GM21526 (cell line): ENCODE data around the gene SETD2.
"Not testable (repeated sequence)": the region's sequence is repeated elsewhere in the genome, so short reads cannot be mapped to it uniquely, and the experiment has no call there.

Source experiments
- ATAC-seq: cut with Tn5 transposase; IDR thresholded peaks from one replicate; pipeline ENCODE4 v1.9.1; 2021; ENCODE audit warnings: moderate library complexity; ENCODE audit not compliant: unreplicated experiment, low FRiP score

SETD2 gene

DNA sequence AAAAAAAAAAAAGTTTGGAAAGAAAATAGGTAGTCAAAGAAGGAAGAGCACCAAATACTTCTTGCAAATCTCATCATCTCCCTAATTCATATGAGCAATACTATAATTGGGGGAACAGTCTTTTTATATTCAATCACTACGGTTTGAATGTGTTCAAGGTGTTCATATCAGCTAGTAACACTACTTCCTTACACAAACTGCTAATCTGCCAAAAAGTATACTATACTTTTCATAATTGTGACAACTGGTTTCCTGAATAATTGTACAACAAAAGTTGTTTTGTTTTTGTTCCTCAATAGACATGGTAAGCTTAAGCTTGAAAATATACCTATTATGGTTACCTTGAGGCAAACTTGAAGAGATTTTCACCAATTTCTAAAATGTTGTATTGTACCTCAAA is 12.1 kb downstream of the SETD2 start:
- ATAC-seq, result no peak

DNA sequence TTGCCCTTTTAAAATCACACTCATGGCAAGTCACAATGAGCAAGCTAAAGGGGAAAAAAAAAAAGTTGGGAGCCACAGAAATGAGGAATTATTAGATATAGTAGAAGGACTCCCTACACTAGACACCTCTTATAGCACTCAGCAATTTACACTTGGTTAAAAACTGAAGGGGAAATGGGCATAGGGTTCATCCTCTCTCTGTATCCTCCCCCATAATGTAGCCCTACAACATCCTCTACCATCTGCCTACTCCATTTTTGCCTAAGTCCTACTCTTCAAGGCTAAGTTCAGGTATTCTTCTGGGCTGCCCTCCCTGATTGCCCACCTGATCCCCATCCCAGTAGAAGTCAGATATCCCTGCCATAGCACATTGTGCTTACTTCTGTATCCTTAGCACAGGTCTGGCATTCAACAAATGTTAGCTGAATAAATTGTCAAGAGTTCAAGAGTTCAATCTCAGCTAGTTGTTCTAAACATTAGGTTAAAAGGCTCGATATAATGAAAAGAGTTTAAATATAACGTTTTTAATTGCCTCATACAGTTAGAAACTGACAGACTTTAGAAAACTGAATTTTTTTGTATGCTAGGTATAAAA is 14.5 kb downstream of the SETD2 start:
- ATAC-seq, result no peak

DNA sequence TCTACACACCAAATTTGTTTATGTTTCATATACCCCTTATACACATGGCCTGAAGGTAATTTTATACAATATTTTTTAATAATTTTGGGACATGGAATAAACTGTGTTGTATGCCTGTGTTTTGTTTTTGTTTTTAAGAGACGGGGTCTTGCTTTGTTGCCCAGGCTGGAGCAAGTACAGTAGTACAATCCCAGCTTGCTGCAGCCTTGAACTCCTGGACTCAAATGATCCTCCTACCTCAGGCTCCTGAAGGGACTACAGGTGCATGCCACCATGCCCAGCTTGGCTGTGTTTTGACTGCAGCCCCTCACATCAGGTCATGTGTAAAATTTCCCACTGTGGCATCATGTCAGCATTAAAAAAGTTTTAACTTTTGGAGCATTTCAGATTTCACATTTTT is 18.6 kb downstream of the SETD2 start:
- no peak for ATAC-seq

DNA sequence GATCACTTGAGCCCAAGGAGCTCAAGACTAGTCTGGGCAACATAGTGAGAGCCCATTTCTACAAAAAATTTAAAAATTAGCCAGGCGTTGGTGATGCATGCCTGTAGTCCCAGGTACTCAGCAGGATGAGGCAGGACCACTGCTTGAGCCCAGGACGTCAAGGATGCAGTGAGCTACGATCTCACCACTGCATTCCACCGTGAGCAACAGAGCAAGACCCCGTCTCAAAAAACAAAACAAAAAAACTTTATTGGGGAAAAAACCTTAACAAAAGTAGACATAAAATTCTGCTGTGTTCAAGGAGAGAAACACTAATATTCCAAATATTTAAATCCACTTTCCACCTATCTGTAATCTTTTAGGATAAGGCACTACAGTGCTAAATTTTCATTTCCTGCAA is 20.8 kb downstream of the SETD2 start:
- ATAC-seq, result no peak

DNA sequence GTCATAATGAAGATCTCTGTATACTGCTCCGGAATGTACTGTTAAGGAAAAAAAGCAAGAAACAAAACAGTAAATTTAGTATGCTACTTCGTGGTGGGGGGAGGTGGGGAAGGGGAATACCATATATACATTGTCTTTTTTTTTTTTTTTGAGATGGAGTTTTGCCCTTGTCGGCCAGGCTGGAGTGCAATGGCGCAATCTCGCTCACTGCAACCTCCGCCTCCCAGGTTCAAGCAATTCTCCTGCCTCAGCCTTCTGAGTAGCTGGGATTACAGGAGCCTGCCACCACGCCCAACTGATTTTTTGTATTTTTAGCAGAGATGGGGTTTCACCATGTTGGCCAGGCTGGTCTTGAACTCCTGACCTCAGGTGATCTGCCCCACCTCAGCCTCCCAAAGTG is 21.4 kb downstream of the SETD2 start:
- not testable (repeated sequence) for ATAC-seq

DNA sequence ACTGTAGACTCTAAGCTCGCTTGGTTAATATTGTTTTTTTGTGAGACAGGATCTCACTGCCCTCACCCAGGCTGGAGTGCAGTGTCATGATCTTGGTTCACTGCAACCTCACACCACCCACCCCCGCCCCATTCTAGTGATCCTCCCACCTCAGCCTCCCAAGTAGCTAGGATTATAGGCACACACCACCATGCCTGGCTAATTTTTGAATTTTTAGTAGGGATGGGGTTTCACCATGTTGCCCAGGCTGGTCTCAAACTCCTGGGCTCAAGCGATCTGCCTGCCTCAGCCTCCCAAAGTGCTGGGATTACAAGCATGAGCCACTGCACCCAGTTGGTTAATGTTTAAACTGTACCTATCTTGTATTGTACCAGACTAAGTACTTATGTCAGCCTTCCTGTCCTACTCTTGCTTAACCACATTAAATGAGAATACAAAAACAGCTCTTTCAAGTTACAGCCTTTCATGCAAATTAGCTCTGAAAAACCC is 22.9 kb downstream of the SETD2 start:
- peak; percentile 70 for ATAC-seq

DNA sequence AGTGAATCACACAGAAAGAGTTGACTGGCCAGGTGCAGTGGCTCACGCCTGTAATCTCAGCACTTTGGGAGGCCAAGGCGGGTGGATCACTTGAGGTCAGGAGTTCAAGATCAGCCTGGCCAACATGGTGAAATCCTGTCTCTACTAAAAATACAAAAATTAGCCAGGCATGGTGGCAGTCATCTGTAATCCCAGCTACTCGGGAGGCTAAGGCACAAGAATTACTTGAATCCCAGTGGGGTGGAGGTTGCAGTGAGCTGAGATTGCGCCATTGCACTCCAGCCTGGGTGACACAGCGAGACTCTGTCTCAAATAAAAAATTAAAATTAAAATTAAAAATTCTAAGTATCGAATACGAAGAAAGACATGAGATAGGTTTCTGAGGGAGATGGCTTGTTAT is 23.4 kb downstream of the SETD2 start:
- ATAC-seq, result not testable (repeated sequence)

DNA sequence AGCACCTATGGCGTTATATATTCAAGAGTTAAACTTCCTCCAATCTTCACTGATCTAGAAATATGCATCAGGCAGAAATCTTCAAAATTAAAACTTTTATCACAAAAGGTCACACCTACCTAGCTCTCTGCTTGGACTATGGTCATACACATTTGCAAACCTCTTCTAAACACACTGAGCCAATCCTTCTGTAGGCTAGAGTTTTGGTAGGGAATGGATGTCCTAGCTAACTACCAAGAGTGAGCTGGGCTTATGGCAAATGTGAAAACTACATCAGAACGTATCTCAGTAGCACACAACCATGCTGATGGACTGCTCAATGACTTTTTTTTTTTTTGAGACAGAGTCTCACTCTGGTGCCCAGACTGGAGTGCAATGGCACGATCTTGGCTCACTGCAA is 29.6 kb downstream of the SETD2 start:
- ATAC-seq, result no peak

DNA sequence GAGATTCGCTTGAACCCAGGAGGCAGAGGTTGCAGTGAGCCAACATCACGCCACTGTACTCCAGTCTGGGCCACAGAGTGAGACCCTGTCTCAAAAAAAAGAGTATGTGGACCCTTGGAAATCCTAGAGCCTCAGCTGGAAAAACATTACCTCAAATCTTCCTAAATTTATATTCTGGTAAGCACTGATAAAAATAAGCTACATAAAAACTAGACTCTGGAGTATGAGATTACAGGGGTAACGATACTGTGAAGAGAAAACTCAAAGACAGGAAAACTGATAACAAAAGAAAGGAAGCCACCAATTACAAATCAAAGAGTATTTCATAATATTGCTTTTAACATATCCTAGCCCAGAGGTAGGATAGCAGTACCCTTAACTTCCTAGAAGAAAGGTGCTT is 30.3 kb downstream of the SETD2 start:
- no peak for ATAC-seq

DNA sequence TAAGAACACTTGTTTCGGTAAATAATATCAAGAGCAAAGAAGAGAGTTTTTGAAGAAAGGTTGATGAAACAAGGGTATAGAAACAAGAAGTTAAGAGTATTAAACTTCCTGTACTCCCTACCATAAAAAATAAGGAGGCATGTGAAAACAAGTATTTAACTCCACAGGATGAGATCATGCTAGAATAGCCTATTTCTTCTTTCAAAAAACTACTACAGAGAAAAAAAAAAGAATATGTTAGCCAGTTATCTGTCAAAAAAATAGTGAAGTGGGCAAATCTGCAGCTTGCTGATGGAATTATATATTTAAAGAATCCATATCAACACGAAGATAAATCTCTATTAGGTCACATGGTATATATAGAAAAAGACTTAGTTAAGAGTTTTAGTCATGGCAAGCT is 33.4 kb downstream of the SETD2 start:
- no peak for ATAC-seq

DNA sequence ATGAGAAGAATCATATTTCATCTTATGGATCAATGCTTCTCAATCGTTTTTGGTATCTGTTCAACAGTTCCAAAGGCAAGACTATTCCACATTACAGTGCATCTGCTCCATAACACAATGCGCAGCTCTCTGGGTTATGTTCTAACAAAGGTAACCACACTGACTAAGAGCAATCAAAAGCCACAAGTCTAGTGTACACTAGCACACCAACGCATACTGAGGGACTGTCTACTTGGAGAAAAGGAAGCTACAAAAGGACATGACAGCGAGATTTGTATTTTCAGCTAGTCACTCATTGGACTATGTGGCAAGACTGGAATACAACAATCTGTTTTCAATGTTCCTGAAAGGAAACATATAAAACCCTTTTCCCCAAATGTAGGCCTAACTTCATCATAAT is 35.8 kb downstream of the SETD2 start:
- ATAC-seq, result no peak

DNA sequence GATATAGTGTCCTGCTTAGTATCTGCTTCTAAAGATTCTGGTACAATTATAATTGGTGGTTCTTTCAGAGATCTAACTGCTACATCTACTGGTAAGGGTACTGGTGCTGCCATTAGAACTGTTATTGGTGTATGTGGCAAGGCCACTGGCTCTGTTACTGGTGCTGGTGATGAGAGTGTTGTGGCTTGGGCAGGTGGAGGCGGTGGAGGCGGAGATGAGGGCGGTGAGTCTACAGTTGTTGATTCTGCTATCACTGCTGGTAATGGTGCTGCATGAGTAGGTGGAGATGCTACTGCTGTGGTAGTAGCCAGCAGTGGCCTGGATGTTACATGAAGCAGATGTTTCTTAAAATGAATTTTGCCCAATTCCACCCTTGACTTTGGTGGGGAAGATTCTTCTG is 40.1 kb downstream of the SETD2 start:
- no peak for ATAC-seq

DNA sequence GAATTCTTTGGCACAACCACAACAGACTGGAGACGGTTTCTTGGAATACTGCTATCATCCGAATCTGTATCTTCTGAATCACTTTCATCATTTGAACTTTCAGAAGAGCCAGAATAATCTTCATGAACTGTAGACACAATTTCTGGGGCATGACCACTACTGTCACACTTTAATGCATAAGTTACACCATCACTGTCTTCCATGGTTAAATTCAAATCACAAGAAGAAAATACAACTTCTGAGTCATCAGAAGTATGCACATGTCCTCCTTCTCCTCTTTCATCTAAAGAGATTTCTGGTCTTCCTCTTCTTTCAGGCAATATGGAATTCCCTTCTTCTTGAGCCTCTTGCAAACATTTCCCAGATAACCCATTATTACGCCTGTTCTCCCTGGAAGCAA is 42.5 kb downstream of the SETD2 start:
- ATAC-seq, result no peak

DNA sequence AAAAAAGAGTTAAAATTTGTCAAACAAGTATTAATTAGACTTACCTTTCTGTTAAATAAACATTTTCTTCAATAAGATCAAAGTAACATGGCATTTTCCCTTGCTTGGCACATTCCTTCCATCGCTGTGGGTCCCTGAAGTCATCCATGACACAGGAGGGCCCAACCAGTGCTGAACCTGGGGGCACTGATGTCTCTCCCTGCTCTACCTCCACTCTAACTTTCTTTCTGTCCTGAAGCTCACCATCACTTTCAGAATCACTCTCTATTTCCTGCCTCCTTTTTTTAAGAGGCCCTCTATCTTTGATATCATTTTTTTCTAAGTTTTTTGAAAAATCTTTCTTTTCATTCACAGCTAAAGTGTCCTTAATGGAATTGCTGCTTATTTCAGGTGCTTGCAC is 43.8 kb downstream of the SETD2 start:
- no peak for ATAC-seq

DNA sequence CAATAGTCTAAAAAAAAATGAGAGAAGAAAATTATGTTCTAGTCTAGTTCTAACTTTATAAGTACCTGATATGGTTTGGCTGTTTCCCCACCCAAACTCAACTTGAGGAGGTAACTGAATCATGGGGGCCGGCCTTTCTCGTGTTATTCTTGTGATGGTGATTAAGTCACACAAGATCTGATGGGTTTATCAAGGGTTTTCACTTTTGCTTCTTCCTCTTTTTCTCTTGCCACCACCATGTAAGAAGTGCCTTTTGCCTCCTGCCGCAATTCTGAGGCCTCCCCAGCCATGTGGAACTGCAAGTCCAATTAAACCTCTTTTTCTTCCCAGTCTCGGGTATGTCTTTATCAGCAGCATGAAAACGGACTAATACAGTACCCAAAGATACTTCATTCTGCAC is 44.5 kb downstream of the SETD2 start:
- not testable (repeated sequence) for ATAC-seq

DNA sequence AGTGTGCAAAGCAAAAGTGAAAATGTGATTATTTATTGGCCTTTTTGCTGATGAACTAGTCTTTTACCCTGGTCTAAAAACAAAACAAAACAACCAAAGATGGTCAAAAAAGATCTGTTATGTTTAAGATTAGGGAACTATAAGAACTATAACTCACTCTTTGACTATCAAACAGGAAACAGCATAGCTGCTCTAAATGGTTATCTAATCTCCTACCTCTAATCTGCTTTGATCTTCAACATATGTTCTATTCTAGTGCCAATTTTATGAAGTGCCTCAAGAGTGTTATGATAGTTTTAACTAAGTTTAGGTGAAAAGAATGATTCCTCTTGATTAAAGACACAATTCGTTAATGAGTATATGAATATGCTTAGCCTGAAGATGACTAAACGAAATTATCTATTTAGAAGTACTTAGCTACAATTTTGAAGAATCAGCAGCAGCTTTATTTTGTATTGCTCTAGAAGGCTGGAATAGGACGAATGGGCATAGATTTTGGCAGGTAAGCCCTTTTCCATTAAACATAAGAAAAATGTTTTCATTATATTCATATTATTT is 46.0 kb downstream of the SETD2 start:
- no peak for ATAC-seq

DNA sequence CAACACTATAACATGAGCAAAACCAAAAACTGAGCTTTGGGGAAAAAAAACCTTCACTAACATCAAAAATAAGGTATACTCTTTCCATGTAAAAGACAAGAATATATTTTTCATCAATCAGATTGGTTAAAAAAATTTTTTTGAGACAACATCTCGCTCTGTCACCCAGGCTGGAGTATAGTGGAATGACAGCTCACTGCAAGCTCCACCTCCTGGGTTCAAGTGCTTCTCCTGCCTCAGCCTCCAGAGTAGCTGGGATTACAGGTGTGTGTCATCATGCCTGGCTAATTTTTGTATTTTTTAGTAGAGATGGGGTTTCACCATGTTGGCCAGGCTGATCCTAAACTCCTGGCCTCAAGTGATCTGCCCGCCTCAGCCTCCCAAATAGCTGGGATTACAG is 48.4 kb downstream of the SETD2 start:
- not testable (repeated sequence) for ATAC-seq

DNA sequence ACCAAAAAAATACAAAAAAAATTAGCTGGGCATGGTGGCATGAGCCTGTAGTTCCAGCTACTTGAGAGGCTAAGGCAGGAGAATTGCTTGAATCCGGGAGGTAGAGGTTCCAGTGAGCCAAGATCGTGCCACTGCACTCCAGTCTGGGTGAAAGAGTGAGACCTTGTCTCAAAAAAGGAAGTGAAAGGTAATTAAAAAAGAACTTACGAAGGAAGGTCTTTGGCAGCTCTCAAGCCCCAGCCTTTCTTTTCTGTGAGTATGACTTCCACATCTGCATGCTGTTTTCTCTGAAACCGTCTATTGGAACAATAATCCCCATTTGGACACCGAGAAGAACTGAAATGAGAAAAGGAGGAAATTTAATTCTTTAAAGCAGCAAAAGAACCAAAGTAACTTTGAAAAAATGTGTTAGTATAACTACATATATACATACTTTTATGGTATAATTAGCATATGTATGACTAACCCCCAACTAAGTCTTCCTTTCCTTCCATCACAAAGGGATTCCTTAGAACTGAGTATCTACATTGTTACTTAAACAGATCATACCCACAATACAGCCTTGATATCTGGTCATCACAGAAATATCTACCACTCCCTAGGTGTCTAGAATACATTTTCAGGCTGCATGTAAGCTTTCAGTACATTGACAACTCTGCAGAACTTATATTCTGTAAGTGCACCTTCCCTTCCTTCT is 50.1 kb downstream of the SETD2 start:
- no peak for ATAC-seq

DNA sequence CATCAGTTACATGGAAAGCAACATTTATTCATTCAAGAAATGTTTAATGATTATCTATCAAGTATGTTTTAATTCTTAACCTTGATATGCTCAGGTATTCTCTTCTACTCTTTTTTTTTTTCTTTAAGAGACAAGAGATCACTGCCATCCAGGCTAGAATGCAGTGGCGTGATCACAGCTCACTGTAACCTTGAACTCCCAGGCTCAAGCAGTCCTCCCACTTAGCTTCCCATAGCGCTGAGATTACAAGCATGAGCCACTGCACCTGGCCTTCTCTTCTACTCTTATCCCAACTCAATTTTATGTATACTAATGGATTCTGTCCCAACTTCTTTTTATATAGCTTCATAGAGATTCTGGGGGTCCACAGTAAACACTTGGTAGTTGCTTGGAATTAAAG is 50.9 kb downstream of the SETD2 start:
- ATAC-seq, result no peak

DNA sequence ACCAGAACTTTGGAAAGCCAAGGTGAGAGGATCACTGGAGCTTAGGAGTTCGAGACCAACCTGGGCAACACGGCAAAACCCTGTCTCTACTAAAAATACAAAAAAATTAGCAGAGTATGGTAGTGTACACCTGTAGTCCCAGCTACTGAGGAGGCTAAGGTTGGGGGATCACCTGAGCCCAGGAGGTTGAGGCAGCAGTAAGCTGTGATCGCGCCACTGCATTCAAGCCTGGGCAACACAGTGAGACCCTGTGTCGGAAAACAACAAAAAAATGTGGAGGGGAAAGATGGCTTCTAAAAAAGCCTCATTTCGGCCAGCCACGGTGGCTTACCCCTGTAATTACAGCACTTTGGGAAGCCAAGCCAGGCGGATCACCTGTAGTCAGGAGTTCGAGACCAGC is 54.5 kb downstream of the SETD2 start:
- ATAC-seq, result no peak

DNA sequence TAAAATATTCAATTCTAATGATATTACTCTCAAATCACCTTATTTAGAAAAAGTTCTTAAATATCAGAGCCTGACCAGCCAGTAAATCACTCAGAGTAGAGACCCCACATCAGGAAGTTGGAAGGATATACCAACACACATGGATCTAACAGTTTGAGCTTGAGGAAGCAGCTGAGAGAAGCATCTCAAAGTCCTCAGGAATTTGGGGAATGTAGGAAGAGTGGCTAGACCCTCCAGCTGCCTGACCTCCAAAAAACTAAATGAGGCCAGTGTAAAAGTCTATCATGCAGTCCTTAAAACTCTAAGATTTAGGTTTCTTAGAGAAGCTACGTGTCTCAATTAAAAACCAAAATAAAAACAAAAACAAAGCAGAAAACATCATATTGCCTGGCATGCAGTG is 55.4 kb downstream of the SETD2 start:
- ATAC-seq, result no peak

DNA sequence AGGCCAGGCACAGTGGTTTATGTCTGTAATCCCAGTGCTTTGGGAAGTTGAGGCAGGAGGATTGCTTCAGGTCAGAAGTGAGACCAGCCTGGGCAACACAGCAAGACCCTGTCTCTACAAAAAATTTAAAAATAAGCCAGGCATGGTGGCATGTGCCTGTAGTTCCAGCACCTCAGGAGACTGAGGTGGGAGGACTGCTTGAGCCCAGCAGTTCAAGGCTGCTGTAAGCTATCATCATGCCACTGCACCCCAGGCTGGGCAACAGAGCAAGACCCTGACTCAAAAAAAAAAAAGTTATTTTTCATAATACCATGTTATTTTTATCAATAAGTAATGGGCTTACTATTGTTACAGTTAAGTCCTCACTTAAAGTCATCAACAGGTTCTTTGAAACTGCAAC is 59.7 kb downstream of the SETD2 start:
- ATAC-seq, result no peak
